GM18867 (cell line): ENCODE results near the gene TGFBR3.
A peak's percentile ranks its signal among the peaks of the same experiment; 100 is the strongest.

Experiments used
- ATAC-seq: cut with Tn5 transposase; IDR thresholded peaks from one replicate; pipeline ENCODE4 v1.9.1; 2021; ENCODE audit warnings: mild to moderate bottlenecking, moderate library complexity; ENCODE audit not compliant: unreplicated experiment

The TGFBR3 gene

DNA sequence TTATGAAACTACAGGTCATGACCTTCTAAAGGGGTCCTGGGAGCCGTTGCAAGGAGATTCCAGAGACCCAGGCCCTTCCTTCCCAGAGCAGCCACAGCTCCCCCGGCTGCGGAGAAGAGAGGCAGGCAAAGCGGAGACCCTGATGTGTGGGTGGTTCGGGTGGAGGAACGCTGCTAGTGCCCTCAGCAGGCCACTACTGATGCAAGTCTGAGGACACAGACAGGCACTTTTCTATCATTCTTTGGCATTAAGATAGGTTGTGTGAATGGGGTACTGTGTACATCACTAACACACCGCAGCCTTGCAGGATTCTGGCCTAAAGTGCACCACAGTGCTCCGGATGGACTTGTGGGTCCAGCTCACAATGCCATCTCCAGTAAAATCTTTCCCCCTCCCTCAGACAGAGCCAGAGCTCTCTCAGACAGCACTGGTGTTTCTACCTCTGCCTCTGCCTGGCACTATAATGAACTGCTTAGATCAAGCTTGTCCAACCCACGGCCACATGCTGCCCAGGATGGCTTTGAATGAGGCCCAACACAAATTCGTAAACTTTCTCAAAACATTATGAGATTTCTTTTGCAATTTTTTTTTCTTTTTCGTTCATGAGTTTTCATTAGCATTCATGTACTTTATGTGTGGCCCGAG is 121.4 kb downstream of the TGFBR3 start:
- no peak for ATAC-seq

DNA sequence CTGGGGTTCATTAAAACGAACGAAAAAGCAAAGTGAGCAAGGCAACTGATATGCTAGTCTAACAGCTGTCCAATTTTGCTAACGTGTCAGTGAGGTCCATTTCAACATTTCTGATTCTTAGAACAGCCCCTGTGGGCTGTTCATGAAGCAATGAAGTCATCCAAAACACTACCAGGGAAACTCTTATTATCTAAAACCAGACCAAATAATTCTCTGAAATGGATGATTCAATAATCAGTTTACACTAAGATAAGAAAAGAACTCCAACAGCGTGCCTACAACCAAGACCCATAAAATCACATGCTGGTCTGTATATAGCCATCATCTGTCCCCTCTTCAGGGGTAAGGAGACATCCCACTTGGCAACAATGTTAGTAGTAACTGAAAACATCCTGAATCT is 122.7 kb downstream of the TGFBR3 start:
- no peak for ATAC-seq

DNA sequence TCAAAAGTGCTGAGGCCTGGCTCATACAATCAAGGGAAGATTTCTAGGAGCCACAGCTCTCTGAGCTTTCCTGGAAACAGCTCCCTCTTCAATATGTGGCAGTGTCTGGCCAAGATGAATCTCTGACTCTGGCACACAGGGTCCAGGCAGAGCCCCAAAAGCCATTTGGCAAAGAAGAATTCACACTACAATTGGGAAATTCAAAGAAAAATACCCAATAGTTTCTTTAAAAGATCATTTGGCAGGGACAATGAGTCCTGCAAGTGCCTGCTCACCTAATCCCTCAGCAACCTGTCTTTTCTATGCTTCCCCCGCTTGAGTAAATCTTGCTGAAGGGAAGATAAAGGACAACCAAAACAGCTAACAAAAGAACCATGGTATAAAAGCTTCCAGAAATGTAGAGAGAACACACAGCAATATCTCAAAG is 124.6 kb downstream of the TGFBR3 start:
- no peak for ATAC-seq

DNA sequence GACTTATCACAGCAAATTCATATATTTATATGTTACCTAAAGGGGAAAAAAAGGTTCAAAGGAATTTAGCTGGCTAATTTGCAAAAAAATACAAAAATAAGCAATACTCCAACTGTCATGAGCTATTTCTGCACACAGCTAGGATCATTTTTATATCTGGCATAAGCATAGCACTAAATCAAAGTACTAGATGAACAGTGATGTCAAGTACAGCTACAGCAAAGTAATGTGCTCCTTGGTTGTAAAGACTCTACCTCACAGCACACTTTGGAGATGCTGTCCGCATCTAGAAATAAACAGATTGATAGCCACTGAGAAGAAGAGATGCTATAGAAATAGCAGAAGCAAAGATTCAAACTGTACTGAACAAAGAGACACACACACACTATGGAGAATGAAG is 125.4 kb downstream of the TGFBR3 start:
- ATAC-seq, result no peak

DNA sequence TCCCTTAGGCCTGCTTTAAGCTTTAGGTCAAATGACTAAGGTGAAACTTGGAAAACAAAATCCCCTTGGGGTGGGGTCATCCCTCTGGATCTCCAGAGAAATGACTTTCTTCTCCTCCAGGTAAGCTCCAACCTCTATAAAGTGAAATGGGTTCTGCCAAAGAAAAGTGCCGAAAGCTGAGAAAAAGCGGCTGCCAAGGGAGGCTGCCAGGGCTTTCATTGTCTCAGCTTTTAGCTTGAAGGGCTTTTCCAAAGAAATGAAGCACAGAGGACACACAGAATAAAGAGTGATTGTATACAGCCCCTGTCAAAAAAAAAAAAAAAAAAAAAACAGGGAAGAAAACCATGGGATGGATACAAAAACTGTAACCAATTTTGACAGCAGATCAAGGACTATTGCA is 126.9 kb downstream of the TGFBR3 start:
- no peak for ATAC-seq

DNA sequence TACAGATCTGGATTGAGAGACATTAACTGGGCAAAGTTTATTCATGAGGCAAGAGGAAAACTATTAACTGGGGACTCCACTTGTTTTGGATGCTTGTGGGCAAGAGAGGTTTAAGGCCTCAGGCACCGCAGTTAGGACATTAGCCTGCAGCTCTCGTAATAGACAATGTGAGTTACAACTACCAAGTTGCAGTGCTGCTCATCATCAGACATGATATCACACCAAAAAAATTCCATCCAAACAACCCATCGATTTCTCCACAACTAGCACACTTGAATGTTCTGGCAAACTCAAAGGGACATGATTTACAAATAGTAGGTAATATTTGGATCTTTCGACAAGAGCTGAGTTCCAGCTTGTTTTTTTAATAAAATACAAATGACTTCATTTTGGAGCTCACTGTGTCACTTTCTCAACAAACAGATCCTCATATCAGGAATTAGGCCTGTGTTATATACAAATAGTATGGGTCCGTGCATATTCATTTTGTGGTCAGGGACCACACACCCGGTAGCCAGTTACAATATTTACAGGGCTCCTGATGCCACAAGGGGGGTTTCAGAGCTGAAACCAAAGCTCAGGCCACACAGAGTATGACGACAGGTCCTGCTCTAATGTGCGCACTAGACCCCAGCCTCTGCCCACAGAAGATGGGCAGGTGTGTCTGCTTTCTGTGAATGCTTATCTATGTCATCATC is 128.0 kb downstream of the TGFBR3 start:
- ATAC-seq, result no peak

DNA sequence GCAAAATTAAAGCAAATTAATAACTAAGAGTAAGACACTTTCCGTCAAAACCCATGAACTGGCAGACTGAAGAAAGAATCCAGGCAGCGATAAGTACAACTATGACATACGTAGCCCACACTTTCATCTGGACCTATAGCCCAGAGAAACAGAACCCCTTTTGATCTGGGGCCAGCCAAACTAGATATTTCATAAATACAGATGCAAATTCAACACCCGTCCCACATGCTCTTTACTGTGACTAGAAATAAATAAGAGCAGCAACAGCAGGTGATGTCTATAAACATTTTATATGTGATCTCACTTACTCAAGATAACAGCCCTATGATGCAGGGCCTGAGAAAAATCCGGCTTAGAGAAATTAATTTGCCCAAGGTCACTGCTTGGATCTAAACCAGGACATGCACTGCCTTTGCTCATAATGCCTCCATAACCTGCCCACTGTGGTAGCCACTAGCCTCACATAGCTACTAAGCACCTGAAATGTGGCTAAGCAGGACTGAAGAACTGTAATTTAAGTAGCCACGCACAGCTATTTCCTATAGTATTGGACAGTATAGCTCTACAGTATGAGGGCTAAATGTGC is 130.2 kb downstream of the TGFBR3 start:
- ATAC-seq, result no peak

DNA sequence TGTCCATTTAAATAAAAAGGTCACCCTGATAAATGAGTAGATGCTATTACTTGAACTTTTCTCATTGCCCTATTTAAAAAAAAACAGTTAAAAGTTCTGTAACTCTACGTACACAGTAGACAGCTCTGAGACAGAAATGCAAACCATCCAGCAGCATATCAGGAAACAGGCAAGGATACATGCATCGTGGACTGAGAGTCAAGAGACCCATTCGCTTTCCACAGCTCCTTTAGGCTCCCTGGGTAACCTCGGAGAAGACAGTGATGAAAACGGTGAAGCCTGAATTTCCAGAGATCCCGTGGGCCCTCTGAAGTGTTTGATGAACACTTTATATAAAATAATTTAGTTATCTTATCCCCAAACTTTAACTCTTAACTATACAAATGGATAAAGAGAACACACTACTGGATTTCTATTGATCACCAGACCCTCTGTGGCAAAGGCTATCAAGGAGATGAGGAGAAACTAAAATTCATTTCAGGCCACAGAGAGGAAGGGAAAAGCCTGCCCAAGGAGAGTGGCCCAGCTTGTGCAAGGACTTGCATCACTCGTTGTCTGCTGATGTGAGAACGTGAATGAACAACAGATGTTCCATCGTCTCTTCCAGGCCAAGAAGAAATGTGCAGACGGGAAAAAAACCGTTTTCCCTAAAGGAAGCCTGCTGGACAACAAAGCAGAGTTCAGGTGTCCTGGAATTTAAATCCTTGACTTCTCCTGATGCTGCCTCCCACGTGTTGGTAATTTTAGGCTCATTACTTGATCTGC is 131.0 kb downstream of the TGFBR3 start:
- no peak for ATAC-seq

DNA sequence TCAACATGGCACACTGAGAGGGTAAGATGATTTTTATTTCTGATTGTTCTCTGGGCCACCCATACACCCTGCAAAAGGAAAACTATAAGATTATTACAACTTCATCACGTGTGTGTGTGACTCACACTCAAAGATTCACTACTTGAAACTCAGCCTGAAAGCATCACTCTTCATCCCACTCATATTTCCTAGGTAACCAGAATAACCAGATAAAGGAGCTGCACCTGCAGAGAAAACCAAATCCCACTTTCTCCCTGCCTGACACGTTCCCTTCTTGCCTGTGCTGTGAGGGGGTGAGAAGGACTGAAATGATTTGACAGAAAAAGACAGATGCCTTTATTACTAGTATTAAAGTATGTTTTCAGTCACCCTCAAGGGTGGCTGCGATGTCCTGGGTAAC is 131.6 kb downstream of the TGFBR3 start:
- ATAC-seq, result peak; percentile 49

DNA sequence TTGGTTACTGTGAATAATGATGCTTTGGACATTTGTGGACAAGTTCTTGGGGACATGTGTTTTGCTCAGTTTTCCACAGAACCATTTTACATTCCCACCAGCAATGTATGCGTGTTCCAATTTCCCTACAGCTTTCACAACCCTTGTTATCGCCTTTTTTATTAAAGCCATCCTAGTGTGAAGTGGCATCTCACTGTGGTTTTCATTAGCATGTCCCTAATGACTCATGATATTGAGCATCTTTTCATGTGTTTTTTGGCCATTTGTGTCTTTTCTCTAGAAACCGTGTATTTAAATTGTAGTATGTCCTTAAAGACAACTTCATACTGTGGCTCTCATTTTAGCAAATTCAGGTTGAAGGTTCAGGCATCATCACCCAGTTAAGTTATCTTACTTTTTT is 132.1 kb downstream of the TGFBR3 start:
- ATAC-seq, result no peak

DNA sequence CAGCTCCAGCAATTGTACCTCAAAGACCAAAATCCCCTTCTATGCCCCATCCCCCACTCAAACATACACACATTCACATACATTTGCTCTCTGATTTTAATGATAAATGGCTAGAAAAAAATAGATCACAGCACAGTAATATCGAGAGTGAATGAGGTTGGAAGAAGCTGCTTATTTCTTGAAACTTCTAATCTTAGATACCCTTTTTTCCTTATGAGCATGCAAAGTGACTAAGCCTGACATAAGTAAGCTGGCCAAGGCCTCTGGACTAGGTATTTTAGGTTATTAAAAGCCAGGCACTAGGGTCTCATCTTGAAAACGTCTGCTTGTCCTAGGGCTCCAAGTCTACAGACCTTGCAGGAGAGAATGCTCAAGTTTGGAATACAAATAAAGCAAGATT is 133.6 kb downstream of the TGFBR3 start:
- peak; percentile 67 for ATAC-seq

DNA sequence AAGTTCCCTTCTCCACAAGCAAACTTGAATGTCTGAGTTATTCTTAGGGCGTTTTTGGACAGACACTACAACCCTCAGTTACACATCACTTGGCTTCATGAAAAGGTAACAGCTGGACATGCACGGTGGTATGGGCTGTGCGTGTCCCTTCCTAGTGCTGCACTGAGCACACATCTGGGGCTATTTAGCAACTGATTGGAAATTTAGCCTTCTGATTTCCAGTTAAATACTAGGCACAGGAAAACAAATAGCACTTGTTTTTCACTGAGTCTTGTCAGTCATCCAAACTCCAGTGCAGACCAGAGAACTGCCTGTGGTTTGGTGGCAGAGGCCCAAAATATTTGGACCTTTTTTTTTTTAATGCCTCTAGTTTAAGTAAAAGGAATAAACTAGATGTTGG is 134.7 kb downstream of the TGFBR3 start:
- ATAC-seq, result no peak

DNA sequence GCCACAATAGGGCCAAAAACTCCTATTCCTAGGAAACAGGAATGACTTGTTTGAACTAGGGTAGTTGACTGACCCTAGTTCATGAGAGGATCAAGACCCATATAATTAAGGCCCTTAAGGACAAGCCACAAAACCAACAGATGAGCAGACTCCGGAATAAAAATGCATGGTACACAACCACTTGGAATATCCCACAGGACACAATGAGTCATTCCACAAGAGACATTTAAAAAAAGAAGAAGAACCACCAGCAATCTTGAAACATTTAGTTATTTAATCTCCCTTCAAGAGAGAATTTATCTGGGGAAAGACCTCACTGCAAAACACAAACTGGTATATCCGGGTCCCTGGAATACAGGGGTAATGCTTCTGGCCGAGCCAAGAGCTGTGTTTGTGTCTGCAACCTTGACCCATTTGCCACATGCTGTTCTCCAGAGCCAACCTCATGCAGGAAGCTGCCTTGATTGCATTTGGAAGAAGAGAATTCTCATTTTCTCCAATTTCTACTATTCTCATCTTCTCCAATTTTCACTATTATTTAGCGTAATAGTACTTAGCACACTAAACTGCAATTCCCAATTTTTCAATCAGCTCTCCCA is 135.5 kb downstream of the TGFBR3 start:
- no peak for ATAC-seq

DNA sequence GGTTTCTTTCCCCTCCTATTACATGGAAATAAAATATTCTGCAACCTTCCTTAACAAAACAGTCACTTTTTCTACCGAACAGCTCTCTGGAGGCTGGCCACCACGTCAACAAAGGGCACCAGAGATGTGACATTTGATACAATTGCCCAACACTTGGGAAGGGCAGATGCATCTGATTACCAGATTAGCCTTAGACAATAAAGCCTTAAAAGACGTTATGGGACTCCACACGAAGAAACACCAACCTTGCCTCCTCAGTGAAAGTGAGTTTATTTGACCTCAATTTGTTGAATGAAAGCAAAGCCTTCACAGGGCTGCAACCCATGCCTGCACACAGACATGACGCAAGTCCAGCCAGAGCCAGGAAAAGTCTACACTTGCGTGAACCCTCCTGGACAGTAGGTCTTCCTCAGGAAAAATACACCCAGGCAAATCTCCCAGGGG is 136.1 kb downstream of the TGFBR3 start:
- ATAC-seq, result no peak

DNA sequence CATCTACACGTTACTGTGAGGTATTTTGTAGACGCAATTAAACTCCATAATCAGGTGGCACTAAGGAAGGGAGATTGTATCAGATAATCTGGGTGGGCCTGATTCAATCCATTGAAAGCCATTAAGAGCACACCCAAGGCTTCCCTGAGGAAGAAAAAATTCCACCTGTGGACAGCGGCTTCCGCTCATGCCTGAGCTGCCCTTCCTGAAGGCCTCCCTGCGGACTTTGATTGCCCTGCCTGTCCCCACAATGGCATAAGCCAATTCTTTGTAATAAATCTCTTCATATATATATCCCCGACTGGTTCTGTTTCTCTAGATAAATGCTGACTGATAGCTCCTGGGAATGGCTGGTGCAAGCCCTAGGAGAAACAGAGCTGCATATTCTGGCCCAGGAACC is 138.3 kb downstream of the TGFBR3 start:
- ATAC-seq, result no peak

DNA sequence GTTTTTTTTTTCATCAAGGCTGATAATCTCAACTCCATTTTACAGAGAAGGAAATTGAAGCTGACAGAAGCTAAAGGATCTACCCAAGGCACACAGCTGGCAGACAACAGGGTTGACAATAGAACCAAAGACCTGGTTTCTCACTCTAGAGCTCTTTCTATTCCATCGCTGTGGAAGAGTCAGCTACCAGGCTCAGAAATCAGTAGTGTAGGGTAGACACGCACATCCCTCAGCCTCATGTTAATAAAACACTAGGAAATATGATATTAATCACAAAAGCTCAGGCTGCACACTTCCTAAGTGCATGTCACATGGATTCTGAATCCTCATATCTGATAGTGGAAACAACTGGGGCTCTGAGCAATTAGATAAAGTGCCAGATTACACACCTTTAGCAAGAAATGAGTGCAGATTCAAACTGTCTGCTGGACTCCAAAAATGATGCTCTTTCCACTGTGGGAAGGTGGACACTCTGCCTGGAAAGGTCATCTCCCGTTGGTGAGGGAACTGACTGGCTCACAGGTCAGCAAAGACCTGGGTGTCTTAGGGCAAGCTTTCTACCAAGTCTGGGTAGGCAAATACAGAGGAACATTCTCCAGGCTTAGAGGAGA is 139.1 kb downstream of the TGFBR3 start:
- ATAC-seq, result no peak

DNA sequence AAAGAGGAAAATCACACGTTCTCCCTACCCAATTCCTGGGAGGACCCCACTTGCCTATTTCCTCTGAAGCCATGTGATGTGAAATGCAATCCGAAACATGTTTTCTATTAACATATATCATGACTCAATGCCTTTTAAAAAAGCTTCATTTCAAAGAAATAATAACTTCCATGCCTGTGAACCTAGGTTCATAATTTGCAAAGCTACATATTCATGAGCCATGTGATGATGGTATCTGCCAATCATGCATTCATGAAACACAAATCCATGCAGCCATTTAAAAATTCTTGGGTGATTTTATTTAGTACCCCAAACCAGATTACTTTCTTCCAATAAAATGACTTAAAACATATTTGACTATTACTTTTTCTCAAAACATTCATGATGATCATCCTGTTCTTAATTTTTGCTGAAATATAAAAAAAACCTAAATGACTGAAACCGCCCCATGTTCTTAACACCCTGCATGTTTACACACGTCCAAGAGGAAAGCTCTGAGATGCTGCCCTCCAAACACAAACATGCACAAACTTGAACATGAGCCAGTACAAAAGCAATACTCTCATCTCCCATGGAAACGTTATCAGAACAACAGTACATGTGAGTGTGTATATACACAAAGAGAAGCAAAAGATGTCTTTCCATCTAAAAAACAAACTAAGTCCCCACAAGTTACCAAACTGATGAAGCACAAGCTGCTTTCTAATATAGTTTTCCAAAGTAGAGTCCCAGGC is 140.1 kb downstream of the TGFBR3 start:
- ATAC-seq, result no peak

DNA sequence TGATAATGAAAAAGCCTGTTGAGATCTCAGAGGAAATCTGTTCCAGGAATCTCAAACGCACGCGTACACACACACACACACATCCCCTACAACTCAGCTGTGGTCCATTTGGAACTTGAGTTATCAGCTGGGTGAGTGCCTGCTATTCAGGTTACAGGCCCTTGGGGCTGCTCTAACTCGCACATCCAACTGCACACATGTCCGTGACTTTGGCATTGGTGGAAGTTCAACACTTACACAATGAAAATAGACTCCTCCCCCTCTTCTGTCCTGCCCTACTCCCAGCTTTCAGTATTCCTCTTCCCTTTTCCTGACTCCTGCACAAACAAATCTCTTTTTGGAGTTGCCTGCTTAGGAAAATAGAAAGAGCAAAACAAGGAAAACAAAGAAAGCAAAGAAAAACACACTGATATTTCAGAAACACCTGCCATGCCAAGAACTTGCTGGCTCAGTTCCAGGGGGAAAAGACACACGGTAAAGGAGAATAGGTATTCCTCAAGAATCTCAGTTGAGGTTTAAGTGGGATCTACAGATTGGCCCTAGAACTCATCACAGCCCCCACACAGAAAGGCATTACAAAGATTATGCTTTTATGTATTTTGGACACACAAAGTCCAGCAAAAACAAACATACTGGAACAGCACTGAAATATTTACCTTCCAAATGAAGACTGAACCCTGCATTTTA is 140.9 kb downstream of the TGFBR3 start:
- ATAC-seq, result no peak

DNA sequence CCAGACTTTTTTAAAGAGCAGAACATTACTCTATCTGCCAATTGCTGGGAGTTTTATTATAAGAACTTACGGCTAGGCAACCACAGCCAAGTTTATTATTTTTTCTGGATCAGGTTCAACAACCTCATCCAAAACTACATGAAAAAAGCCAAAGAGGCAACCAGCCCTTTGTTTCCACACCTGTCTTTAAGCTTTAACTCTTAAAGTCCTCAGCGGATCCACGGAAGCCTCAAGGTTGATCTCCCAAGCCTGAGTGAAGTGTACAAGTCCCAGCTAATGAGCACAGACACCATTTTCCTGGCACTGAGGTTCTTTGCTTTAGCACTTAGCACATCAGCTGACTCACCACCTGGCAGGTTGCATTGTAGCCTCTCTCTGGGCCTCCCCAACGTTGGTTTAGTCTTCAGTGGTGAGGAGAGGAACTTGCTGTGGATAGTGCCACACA is 143.1 kb downstream of the TGFBR3 start:
- no peak for ATAC-seq
